Measurements from ENCODE around the gene MYO1H. TPM values are rescaled to one million over a fixed set of nuclear protein-coding genes. Genes with fewer than 3 reads are reported as not detected.

Gene MYO1H
- total and polyA plus RNA-seq, 2 of the 13 experiments (the other 11 are each of a cell fraction or from before 2014, with no cell fraction given): not detected

DNA sequence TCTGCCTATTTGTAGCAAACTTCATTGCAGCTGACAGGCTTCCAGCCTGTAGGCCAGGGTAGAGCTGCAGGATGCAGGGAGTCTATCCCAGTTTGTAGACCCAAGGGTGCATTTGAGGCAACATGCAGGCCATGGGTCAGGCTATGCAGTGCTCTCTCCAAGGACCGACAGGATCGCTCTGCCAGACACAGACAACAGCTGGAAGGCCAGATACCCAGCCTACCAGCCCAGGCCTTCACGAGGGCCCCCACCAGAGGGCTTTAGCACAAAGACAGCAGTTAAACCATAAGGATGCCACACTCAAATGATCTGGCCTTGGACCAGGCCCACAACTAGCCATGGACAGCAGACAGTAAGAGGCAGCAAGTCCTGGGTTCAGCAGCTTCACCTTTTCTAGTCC, 119.1 kb downstream of the MYO1H start:
- Histone ChIP-seq H3K4me1 (ENCODE audit: insufficient read depth, low read length) (peaks cover 25% of the 10 kb centered on the region), H3K4me3 (replicated peaks in 1 of 3; ENCODE audit: insufficient read depth in 1 of 3, low read depth in 2 of 3, low read length in 3 of 3) (no peak overlapping the region), H3K4me2 (ENCODE audit: low read depth, low read length) (no peak overlapping the region), H3K36me3 (replicated peaks in 1 of 2; ENCODE audit: control insufficient read depth in 1 of 2, insufficient read depth in 2 of 2, low read length in 2 of 2) (peaks cover 16 to 58% of the 10 kb centered on the region in 2 experiments; a peak in 4 of 5 replicates), H3K27ac (ENCODE audit: extremely low read length, insufficient read depth, low read length) (no peak overlapping the region), H3K27me3 (ENCODE audit: control insufficient read depth in 1 of 2, insufficient read depth in 2 of 2, low read length in 2 of 2) (no peaks in the 10 kb centered on the region), H4K20me1 (ENCODE audit: insufficient read depth, low read length) (no peaks in the 10 kb centered on the region), H3K9ac (ENCODE audit: insufficient read depth, low read depth, low read length) (no peak overlapping the region), H3K79me2 (ENCODE audit: insufficient read depth, low read length) (peaks cover 30% of the 10 kb centered on the region), H2AFZ (ENCODE audit: low read length) (no peak overlapping the region), H3K9me3 (ENCODE audit: low read length) (no peaks in the 10 kb centered on the region)
- TF ChIP-seq ZNF549 (CRISPR knock-in tag; IDR thresholded peaks at IDR 0.05) (no peak), ATF2 (CRISPR knock-in tag; IDR thresholded peaks at IDR 0.05) (no peak), CAMTA2 (CRISPR knock-in tag; IDR thresholded peaks at IDR 0.05; ENCODE audit: borderline replicate concordance) (no peak), MEIS2 (CRISPR knock-in tag; IDR thresholded peaks at IDR 0.05) (no peak), MYNN (CRISPR knock-in tag; IDR thresholded peaks at IDR 0.05; ENCODE audit: low read depth) (no peak), ZNF256 (CRISPR knock-in tag; conservative IDR thresholded peaks at IDR 0.05) (no peak), ARID3A (IDR thresholded peaks at IDR 0.05; ENCODE audit: low read depth, low read length) (no peak), ZMYM4 (CRISPR knock-in tag; IDR thresholded peaks at IDR 0.05) (no peak), TAF1 (CRISPR knock-in tag; IDR thresholded peaks at IDR 0.05) (no peak), ARID5B (CRISPR knock-in tag; IDR thresholded peaks at IDR 0.05) (no peak), ARID2 (CRISPR knock-in tag; IDR thresholded peaks at IDR 0.05; ENCODE audit: borderline replicate concordance) (no peak), GTF3A (CRISPR knock-in tag; conservative IDR thresholded peaks at IDR 0.05) (no peak), GPN1 (CRISPR knock-in tag; IDR thresholded peaks at IDR 0.05; ENCODE audit: borderline replicate concordance) (no peak), ZNF17 (CRISPR knock-in tag; IDR thresholded peaks at IDR 0.05) (no peak), NFE2L2 (IDR thresholded peaks at IDR 0.05; ENCODE audit: low read length) (no peak), ZNF589 (CRISPR knock-in tag; conservative IDR thresholded peaks at IDR 0.05) (no peak)
- FAIRE-seq (no peak), DNase-seq (ENCODE audit: low spot score) (no peak), ATAC-seq (no peak)
- in situ Hi-C loops (cut with HindIII; ENCODE audit: extremely low pct_ligation_motif_present, low pct_unique_long_range_greater_than_20kb) (no loop called here), intact Hi-C loops (cut with micrococcal nuclease; ENCODE audit: unreplicated experiment) (no loop called here)
- BruUV-seq (replicated peaks): no TSS peak
- no CpG with 5 or more reads among the region's 3 CpGs for WGBS (ENCODE audit: low lambda C conversion rate)
- CTCF ChIA-PET (ENCODE audit: low intra/inter-chr PET ratio, low total read pairs): no interaction called here
- POLR2A ChIA-PET: no interaction called here

Data from HepG2 (cell line).